ENCODE data around the gene TMCC2.

DNA sequence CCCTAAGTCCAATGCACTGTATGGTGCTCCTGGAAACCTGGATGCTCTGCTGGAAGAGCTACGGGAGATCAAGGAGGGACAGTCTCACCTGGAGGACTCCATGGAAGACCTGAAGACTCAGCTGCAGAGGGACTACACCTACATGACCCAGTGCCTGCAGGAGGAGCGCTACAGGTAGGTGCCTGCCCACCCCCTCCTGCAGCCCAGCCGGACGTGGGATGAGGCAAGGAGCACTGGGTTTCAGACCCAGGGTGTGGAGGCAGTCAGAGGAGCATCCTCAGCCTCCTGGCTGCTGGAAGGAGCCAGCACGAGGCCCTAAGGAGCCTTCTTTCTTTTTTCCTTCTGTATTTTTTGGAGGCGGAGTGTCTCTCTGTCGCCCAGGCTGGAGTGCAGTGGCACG lies 42.0 kb downstream of the TMCC2 start:
- TF ChIP-seq, protein P1, sequence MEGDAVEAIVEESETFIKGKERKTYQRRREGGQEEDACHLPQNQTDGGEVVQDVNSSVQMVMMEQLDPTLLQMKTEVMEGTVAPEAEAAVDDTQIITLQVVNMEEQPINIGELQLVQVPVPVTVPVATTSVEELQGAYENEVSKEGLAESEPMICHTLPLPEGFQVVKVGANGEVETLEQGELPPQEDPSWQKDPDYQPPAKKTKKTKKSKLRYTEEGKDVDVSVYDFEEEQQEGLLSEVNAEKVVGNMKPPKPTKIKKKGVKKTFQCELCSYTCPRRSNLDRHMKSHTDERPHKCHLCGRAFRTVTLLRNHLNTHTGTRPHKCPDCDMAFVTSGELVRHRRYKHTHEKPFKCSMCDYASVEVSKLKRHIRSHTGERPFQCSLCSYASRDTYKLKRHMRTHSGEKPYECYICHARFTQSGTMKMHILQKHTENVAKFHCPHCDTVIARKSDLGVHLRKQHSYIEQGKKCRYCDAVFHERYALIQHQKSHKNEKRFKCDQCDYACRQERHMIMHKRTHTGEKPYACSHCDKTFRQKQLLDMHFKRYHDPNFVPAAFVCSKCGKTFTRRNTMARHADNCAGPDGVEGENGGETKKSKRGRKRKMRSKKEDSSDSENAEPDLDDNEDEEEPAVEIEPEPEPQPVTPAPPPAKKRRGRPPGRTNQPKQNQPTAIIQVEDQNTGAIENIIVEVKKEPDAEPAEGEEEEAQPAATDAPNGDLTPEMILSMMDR (IDR thresholded peaks at IDR 0.05), result no peak
- no peak for TF ChIP-seq ZFX (IDR thresholded peaks at IDR 0.05; ENCODE audit: borderline replicate concordance)
